ENCODE measurements around the gene CD247. TPM values are rescaled to one million over a fixed set of nuclear protein-coding genes. Genes with fewer than 3 reads are reported as not detected.

The CD247 gene
- polyA plus RNA-seq, 3 donors from 2014 or later = 1,122 to 1,466 (median 1,335) TPM

- H3K27ac Mint-ChIP-seq = no peak overlapping the region
Observed at GRCh38 chr1:167551362-167551761, 33.0 kb upstream of the CD247 start.

DNA sequence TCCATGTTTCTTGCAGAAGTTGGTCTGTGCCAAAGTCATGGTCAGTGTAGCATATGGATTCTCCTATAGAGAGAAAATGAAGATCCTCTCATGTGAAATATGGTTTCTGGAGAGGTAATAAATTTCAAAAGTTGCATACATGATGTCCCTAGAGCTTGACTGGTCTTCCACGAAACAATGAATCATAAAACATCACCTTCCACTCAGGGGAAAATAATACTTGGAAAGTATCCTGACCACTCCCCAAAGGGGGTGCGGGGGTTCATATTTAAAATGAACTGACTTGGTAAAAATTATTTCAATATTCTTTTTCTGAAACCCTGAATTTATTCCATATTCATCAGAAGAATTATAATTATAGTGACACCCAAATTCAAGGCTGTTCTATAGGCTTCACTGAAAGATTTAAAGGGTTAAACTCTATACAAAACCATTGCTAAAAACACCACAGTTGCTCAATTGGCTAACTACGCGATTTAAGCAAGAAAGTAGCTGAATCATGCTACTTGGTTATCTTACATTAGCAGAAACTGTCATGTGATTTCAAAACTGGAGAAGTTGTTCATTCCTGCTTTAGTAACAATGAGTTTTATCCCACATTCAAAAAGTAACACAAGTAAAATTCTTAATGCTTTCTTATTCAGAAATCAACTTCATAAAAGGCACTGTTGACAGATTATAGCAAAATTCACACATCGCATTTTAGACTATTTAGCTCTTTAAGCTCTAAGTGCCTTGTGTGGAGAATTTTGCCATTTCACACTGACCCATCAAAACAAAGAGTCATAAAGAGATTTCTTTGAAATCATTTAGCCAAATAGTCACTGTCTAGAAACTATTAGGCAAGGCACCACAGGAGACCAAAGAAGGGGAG lies 30.0 kb upstream of the CD247 start:
- H3K9me3 Mint-ChIP-seq = no peaks in the 10 kb centered on the region
- H3K4me1 Mint-ChIP-seq = peaks cover 0 to 9% of the 10 kb centered on the region in 2 donors
- H3K4me3 Mint-ChIP-seq = no peak overlapping the region
- no peak overlapping the region for H3K27ac Mint-ChIP-seq
- peaks cover 4 to 9% (median 8%) of the 10 kb centered on the region in 3 donors for H3K36me3 Mint-ChIP-seq
- no peak for DNase-seq
- H3K27me3 Mint-ChIP-seq (ENCODE audit: low read depth in 3 of 3) = peaks cover 0 to 5% (median 0%) of the 10 kb centered on the region in 3 donors

More at GRCh38 chr1:167551362-167551761, 33.0 kb upstream of the CD247 start:
- Mint-ChIP-seq H3K9me3 (no peaks in the 10 kb centered on the region), H3K36me3 (peaks cover 4 to 8% (median 5%) of the 10 kb centered on the region in 3 donors), H3K27me3 (ENCODE audit: low read depth in 3 of 3) (peaks cover 0 to 5% (median 2%) of the 10 kb centered on the region in 3 donors), H3K4me1 (peaks cover 17 to 23% of the 10 kb centered on the region in 2 donors), H3K4me3 (peak overlapping the region in 3 of 5 donors; percentile 17 to 87 (median 18))
- no peak for DNase-seq

GRCh38 chr1:167546935-167547334 lies 28.6 kb upstream of the CD247 start:
- H3K27ac Mint-ChIP-seq = no peak overlapping the region
- no peaks in the 10 kb centered on the region for H3K9me3 Mint-ChIP-seq
- no peaks in the 10 kb centered on the region for H3K4me1 Mint-ChIP-seq
- no peak overlapping the region for H3K4me3 Mint-ChIP-seq
- no peak for DNase-seq
- H3K36me3 Mint-ChIP-seq = peaks cover 4 to 14% (median 9%) of the 10 kb centered on the region in 3 donors
- peaks cover 0 to 6% (median 0%) of the 10 kb centered on the region in 3 donors for H3K27me3 Mint-ChIP-seq (ENCODE audit: low read depth in 3 of 3)

GRCh38 chr1:167545349-167545748 lies 27.0 kb upstream of the CD247 start:
- H3K4me3 Mint-ChIP-seq = no peak overlapping the region
- H3K27ac Mint-ChIP-seq = no peak overlapping the region
- peaks cover 0 to 6% (median 0%) of the 10 kb centered on the region in 3 donors for H3K27me3 Mint-ChIP-seq (ENCODE audit: low read depth in 3 of 3)
- H3K36me3 Mint-ChIP-seq = peaks cover 4 to 14% (median 9%) of the 10 kb centered on the region in 3 donors
- H3K4me1 Mint-ChIP-seq = peaks cover 0 to 2% of the 10 kb centered on the region in 2 donors
- DNase-seq = no peak
- H3K9me3 Mint-ChIP-seq = no peaks in the 10 kb centered on the region

- Mint-ChIP-seq H3K27me3 (ENCODE audit: low read depth in 3 of 3) (peaks cover 0 to 5% (median 0%) of the 10 kb centered on the region in 3 donors), H3K36me3 (peaks cover 4 to 14% (median 9%) of the 10 kb centered on the region in 3 donors), H3K9me3 (no peaks in the 10 kb centered on the region), H3K27ac (no peak overlapping the region), H3K4me1 (peaks cover 0 to 3% of the 10 kb centered on the region in 2 donors), H3K4me3 (no peak overlapping the region)
- no peak for DNase-seq
Observed at GRCh38 chr1:167544447-167545093, 26.2 kb upstream of the CD247 start.

- peaks cover 0 to 5% (median 0%) of the 10 kb centered on the region in 3 donors for H3K27me3 Mint-ChIP-seq (ENCODE audit: low read depth in 3 of 3)
- no peak overlapping the region for H3K4me3 Mint-ChIP-seq
- DNase-seq = no peak
- peaks cover 0 to 3% of the 10 kb centered on the region in 2 donors for H3K4me1 Mint-ChIP-seq
- no peak overlapping the region for H3K27ac Mint-ChIP-seq
- no peaks in the 10 kb centered on the region for H3K9me3 Mint-ChIP-seq
- H3K36me3 Mint-ChIP-seq = peaks cover 4 to 14% (median 9%) of the 10 kb centered on the region in 3 donors
Observed at GRCh38 chr1:167543199-167543990, 25.1 kb upstream of the CD247 start.

DNA sequence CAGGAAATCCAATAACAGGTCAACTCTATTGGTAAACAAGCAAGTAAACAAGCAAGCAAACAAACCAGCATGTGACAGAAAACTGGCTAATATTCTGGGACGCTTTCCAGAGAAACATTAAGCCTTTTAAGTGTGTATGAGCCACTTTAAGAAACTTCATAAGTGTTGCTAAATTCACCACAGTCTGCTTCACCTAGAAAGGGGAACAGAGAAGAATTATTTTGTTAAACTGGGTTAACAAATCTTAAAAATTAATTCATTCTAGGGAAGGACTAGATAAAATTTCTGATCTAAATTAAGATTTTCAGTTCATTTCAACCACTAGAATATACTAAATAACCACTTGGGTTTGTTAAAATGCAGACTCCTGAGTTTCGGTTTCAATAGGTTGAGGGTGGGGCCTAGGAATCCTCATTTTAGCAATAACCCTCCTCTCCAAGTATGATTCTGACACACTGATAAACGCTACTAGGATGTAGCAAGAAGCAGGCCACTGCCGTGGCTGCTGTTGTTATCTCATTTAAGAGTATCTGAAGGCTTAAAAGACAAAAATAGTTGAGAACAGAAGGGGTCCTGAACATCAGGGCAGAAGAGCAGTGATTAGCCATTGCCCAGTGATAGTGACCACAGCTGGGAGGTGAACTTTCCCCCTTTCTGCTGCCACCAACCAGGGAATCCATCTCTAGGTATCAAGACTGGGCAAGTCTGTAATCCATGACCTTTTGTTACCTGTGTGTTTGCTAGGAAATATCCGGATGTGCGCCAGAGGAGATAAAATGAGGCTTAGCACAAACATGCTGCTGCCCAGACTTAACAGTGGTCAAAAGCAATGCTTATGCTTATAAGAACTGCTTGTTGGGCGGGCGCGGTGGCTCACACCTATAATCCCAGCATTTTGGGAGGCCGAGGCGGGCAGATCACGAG lies 24.0 kb upstream of the CD247 start:
- H3K4me3 Mint-ChIP-seq = no peak overlapping the region
- H3K4me1 Mint-ChIP-seq = peaks cover 0 to 3% of the 10 kb centered on the region in 2 donors
- no peaks in the 10 kb centered on the region for H3K9me3 Mint-ChIP-seq
- no peak for DNase-seq
- H3K27me3 Mint-ChIP-seq (ENCODE audit: low read depth in 3 of 3) = peaks cover 0 to 5% (median 0%) of the 10 kb centered on the region in 3 donors
- H3K27ac Mint-ChIP-seq = no peak overlapping the region
- peaks cover 4 to 12% (median 9%) of the 10 kb centered on the region in 3 donors for H3K36me3 Mint-ChIP-seq

- peaks cover 0 to 3% of the 10 kb centered on the region in 2 donors for H3K4me1 Mint-ChIP-seq
- H3K36me3 Mint-ChIP-seq = peaks cover 0 to 6% (median 3%) of the 10 kb centered on the region in 3 donors
- H3K9me3 Mint-ChIP-seq = no peaks in the 10 kb centered on the region
- DNase-seq = no peak
- no peak overlapping the region for H3K4me3 Mint-ChIP-seq
- H3K27me3 Mint-ChIP-seq (ENCODE audit: low read depth in 3 of 3) = peaks cover 0 to 6% (median 0%) of the 10 kb centered on the region in 3 donors
- no peak overlapping the region for H3K27ac Mint-ChIP-seq
Observed at GRCh38 chr1:167541610-167542009, 23.3 kb upstream of the CD247 start.

GRCh38 chr1:167541003-167541402 lies 22.7 kb upstream of the CD247 start:
- peaks cover 0 to 6% (median 0%) of the 10 kb centered on the region in 3 donors for H3K27me3 Mint-ChIP-seq (ENCODE audit: low read depth in 3 of 3)
- H3K9me3 Mint-ChIP-seq = no peaks in the 10 kb centered on the region
- peaks cover 0 to 3% of the 10 kb centered on the region in 2 donors for H3K4me1 Mint-ChIP-seq
- peaks cover 0 to 6% (median 3%) of the 10 kb centered on the region in 3 donors for H3K36me3 Mint-ChIP-seq
- no peak for DNase-seq
- no peak overlapping the region for H3K27ac Mint-ChIP-seq
- H3K4me3 Mint-ChIP-seq = no peak overlapping the region

DNA sequence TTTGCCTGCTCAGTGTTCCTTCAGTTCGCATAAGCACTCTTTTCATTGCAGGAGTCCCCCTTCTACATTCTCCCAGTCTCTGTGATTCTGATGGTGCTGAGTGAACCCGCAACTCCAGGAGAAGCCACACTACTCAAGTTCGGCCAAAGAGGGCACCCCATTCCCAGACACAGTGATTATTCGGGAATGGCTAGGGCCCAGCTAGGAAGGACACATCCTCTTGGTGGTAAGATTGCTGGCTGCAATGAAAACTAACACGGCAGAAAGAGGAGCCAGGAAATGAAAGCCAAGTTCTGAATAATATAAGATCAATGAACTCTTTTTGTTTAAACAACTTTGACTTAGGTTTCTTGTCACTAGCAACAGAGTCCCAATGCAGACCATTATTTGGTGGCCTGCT lies 20.3 kb upstream of the CD247 start:
- Mint-ChIP-seq H3K4me1 (peaks cover 0 to 3% of the 10 kb centered on the region in 2 donors), H3K9me3 (no peaks in the 10 kb centered on the region), H3K27ac (no peak overlapping the region), H3K36me3 (peaks cover 0 to 6% (median 0%) of the 10 kb centered on the region in 3 donors), H3K27me3 (ENCODE audit: low read depth in 3 of 3) (peaks cover 0 to 9% (median 0%) of the 10 kb centered on the region in 3 donors), H3K4me3 (no peak overlapping the region)
- DNase-seq = no peak

DNA sequence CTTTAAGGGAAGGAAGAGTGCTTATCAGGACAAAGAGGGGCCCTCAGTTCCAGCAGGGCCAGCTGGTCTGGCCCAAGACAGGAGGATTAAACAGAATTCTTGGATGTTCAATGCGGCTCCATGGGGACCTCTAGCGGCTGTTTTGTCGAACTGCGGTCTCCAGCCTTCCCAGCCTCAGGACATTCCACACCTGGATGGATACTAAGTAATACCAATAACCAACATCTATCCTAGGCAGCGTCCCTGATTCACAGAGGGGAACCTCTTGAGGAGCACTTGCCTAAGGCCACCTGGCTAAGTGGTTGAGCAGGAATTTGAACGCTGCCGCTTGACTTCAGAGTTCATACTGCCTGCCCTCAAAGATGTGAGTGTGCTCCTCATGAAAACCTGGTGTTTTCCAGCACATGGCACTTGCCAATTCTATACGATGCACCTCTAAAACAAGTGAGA lies 15.5 kb upstream of the CD247 start:
- Mint-ChIP-seq H3K4me3 (no peak overlapping the region), H3K4me1 (peaks cover 0 to 2% of the 10 kb centered on the region in 2 donors), H3K36me3 (no peaks in the 10 kb centered on the region), H3K27me3 (ENCODE audit: low read depth in 3 of 3) (peaks cover 0 to 4% (median 2%) of the 10 kb centered on the region in 3 donors), H3K27ac (no peak overlapping the region), H3K9me3 (no peaks in the 10 kb centered on the region)
- peak; percentile 61 to 69 (median 69) for DNase-seq

DNA sequence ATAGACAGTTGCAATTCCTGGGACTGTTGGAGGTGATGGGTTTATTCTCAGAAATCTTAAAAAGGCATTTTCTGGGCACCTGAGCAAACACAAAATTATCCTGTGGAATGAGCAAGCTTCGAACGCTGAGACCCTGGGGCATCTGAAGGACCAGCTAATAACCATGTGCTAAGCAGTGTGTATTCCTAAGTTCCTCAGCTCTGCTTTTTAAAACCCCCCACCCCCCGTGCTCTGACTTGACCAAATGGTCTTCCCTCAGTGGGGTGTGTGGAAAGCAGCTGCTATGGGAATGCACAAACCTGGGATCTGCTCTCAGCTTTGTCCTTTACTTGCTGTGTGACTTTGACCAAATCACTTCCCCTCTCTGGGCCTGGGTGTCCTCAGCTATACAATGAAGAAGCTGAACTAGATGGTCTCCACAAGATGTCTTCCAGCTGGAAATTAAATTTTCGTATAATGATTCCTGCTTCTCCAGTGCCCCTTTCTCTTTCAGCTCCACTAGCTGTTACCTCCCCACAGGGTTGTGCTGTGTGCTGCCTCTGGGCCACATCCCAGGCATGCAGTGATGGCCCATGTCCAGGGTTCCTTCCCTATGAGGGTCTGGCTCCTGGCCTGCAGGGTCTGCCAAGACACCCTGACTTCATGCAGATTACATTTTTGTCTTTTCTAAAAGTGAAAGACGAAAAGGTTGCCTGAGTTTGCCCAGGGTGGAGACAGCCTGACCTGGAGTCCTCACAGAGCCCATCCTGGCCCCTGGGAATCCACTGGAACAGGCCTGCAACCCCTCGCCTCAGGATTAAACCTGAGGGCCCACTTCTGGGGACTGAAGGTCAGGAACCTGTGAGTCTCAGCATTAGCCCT lies 14.9 kb upstream of the CD247 start:
- no peaks in the 10 kb centered on the region for H3K36me3 Mint-ChIP-seq
- H3K4me3 Mint-ChIP-seq = no peak overlapping the region
- peak overlapping the region in 1 of 6 donors; percentile 29 for H3K27ac Mint-ChIP-seq
- no peaks in the 10 kb centered on the region for H3K9me3 Mint-ChIP-seq
- peaks cover 0 to 4% (median 2%) of the 10 kb centered on the region in 3 donors for H3K27me3 Mint-ChIP-seq (ENCODE audit: low read depth in 3 of 3)
- H3K4me1 Mint-ChIP-seq = peaks cover 0 to 2% of the 10 kb centered on the region in 2 donors
- DNase-seq = no peak
